LNCaP clone FGC (cell line): ENCODE results near the gene SAFB2.

Experiments
- DNase-seq: peaks from one replicate; pipeline ENCODE4 v3.0.0-alpha.2; 2011; ENCODE audit warnings: low read depth
- H3K4me3 ChIP-seq: 2 replicates; pipeline ENCODE4 v1.5.1; 2011; ENCODE audit warnings: mild to moderate bottlenecking, low read depth, low read length, control low read depth
- CTCF ChIP-seq: IDR thresholded peaks from 2 replicates; pipeline ENCODE4 v1.5.1; 2012; ENCODE audit warnings: mild to moderate bottlenecking; ENCODE audit not compliant: control insufficient read depth, insufficient read depth; ENCODE audit errors: extremely low read depth

The SAFB2 gene

DNA sequence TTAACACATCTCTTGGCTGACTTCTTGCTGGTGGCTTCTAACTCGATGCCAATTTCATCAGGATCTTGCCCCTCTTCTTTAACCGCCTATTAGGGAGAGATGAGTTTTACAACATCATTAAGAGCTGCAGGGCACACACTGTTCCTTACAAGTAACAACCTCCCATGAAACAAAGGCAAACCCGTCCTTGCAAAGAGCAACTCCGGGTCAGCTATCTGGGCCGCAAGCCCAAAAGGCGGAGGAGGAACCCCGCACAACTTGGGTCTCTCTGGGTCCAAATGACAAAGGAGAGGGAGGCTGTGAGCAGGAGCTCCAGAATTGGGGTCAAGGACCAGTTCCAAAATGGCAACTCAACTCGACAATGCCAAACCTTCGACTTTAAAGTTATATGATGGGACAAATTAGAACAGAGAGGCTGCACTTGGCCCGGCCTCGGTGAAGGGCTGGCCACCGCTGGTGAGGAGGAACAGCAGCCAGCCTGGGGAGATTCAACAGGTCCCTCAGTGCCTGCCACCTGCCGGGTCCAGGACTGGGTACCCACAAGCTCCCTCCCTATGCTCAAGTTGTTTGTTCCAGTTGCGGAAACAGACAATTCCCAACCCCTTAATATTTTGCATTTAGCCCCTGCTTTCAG lies 1.1 kb downstream of the SAFB2 start:
- no peak for TF ChIP-seq CTCF
- H3K4me3 ChIP-seq: peak overlapping the region; percentile 98
- DNase-seq: peak; percentile 67

DNA sequence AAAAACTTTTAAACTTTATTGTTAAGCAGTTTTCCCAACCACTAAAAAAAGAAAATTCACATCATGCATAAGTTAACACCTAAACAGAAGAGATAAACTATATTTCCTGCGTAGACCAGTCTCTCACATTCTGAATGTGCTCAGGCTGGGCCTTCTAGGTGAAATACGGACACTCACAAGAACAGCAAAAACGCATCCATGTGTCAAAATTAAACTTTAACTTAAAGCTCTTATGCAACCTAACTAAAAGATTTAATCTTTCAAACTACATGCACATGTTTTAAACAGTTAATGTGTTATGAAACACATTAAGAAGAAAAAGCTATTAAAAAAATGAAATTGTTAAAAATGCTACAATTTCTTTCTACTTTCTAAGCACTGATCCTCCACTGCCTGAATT lies 2.6 kb downstream of the SAFB2 start:
- TF ChIP-seq CTCF: no peak
- H3K4me3 ChIP-seq: no peak overlapping the region
- DNase-seq: no peak

DNA sequence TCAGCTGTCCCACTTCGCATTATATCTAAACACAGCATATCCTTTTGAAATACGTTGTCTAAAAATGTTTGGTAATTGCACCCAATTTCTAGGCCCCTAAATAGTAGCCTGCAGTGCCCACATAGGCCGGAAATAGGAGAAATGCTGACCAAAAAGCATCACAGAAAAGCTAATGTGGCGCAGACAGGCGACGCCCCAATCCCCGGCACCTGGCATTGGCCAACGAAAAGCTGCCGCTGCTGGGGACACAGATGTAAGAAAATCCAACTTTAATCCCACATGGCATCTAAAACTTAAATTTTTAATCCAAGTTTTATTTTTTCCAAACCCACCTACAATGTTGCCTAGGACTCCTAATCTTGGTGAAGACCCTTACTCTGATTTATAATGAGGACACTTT lies 4.0 kb downstream of the SAFB2 start:
- no peak for DNase-seq
- no peak for TF ChIP-seq CTCF
- no peak overlapping the region for H3K4me3 ChIP-seq

DNA sequence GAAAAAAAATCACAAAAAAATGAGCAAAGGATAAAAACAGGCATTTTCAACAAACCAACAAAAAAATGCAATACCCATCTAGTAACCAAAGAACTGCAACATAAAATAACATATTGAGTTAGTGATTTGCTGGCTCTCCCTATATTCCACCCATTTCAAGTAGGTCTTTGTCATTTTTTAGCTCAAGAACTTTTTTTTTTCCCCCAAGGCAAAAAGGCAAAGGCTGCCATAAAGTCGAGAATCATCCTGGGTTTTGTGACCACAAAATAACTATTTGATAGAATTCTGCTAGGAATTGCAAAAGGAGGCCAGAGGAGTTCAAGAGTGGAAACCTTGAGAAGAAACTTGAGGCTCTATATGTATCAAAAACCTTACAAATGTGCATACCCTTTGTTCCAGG lies 5.5 kb downstream of the SAFB2 start:
- DNase-seq: no peak
- no peak overlapping the region for H3K4me3 ChIP-seq
- TF ChIP-seq CTCF: no peak

DNA sequence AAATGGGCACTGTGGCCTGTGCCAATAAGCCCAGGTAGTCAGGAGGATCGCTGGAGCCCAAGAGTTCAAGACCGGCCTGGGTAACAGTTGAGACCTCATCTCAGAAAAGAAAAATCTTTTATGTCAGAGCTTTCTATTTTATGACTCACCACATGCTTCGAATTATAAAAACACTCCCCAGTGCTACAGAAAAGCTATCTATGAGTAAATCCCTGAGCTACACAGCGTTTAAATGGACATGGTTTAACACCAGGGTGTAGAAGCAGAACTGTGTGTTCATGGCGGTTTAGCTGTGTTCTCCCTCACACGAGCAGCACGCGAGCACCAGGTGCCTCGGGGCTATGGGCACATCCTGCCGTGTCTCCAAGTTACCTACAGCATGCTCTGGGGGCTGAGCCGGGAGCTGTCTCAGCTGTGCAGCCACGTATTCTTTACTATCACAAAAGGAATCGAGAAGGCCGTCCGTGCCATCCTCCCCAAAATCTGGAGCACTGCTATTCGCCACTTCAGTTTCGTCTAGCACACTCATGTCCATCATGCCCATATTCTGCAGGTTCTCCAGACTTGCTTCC lies 6.7 kb downstream of the SAFB2 start:
- TF ChIP-seq CTCF: no peak
- H3K4me3 ChIP-seq: no peak overlapping the region
- DNase-seq: no peak

- TF ChIP-seq CTCF: no peak
- H3K4me3 ChIP-seq: no peak overlapping the region
- DNase-seq: no peak
Observed at GRCh38 chr19:5612891-5613865, 9.4 kb downstream of the SAFB2 start.
